CD4-positive, alpha-beta T cell treated with Interleukin-4 for 1 hour (primary cell): Measurements from ENCODE around the gene KLF6.
"Not testable (repeated sequence)": the region's sequence is repeated elsewhere in the genome, so short reads cannot be mapped to it uniquely, and the experiment has no call there.

Experiments
- DNase-seq, 2 donors: peaks; one replicate each; pipeline ENCODE4 v3.0.0-alpha.2; 2020 to 2022

The KLF6 gene

GRCh38 chr10:3755440-3756359 is 29.3 kb downstream of the KLF6 start:
- DNase-seq, result no peak

- DNase-seq, result no peak
These were observed 30.1 kb downstream of the KLF6 start for GRCh38 chr10:3754727-3755439.

GRCh38 chr10:3750854-3751253 is 34.2 kb downstream of the KLF6 start:
- no peak for DNase-seq

GRCh38 chr10:3750006-3750816 is 34.8 kb downstream of the KLF6 start:
- DNase-seq, result no peak

- peak in 1 of 2 donors; percentile 38 for DNase-seq
These were observed 35.4 kb downstream of the KLF6 start for GRCh38 chr10:3749600-3749999.

GRCh38 chr10:3749011-3749410 is 36.0 kb downstream of the KLF6 start:
- no peak for DNase-seq

GRCh38 chr10:3748484-3748883 is 36.5 kb downstream of the KLF6 start:
- DNase-seq, result no peak

GRCh38 chr10:3747984-3748383 is 37.0 kb downstream of the KLF6 start:
- no peak for DNase-seq

- no peak for DNase-seq
These were observed 37.6 kb downstream of the KLF6 start for GRCh38 chr10:3747248-3747960.

- DNase-seq, result no peak
These were observed 38.4 kb downstream of the KLF6 start for GRCh38 chr10:3746634-3747033.

- no peak for DNase-seq
These were observed 39.5 kb downstream of the KLF6 start for GRCh38 chr10:3745521-3745920.

GRCh38 chr10:3741688-3742461 is 43.1 kb downstream of the KLF6 start:
- peak in 1 of 2 donors; percentile 30 for DNase-seq

GRCh38 chr10:3740157-3740871 is 44.7 kb downstream of the KLF6 start:
- DNase-seq, result no peak

- no peak for DNase-seq
These were observed 46.1 kb downstream of the KLF6 start for GRCh38 chr10:3738855-3739350.

- DNase-seq, result no peak
These were observed 47.1 kb downstream of the KLF6 start for GRCh38 chr10:3737864-3738263.

GRCh38 chr10:3735175-3735574 is 49.8 kb downstream of the KLF6 start:
- DNase-seq, result peak; percentile 16 to 32

- no peak for DNase-seq
These were observed 50.9 kb downstream of the KLF6 start for GRCh38 chr10:3734111-3734510.

- not testable (repeated sequence) for DNase-seq
These were observed 52.8 kb downstream of the KLF6 start for GRCh38 chr10:3732183-3732582.

- DNase-seq, result no peak
These were observed 55.5 kb downstream of the KLF6 start for GRCh38 chr10:3729397-3729976.

GRCh38 chr10:3728563-3728962 is 56.4 kb downstream of the KLF6 start:
- no peak for DNase-seq
